Brain microvascular endothelial cell (primary cell): Measurements from ENCODE around the gene MYCBP2.
A peak's percentile ranks its signal among the peaks of the same experiment; 100 is the strongest.

Source experiments
- DNase-seq: peaks from one replicate; pipeline ENCODE4 v3.0.0-alpha.2; 2020
- H3K27ac ChIP-seq: fragments of 250-450 bp; sonication (Bioruptor Pico); 2 replicates; pipeline ENCODE4 v1.5.1; 2020; ENCODE audit warnings: mild to moderate bottlenecking, moderate library complexity
- H3K27me3 ChIP-seq: fragments of 250-450 bp; sonication (Bioruptor Pico); replicated peaks from 2 replicates; pipeline ENCODE4 v1.5.1; 2020; ENCODE audit warnings: mild to moderate bottlenecking
- H3K36me3 ChIP-seq: fragments of 250-450 bp; sonication (Bioruptor Pico); replicated peaks from 2 replicates; pipeline ENCODE4 v1.5.1; 2020; ENCODE audit warnings: mild to moderate bottlenecking
- H3K4me3 ChIP-seq: 2 replicates; pipeline ENCODE4 v1.5.1; 2011; ENCODE audit warnings: low read depth, mild to moderate bottlenecking, control low read depth, low read length, moderate library complexity
- in situ Hi-C: cut with HindIII; loops from 2 replicates; pipeline ENCODE4 v1.10.0; 2017; ENCODE audit warnings: low sequenced_read_pairs, low pct_ligation_motif_present
- TF ChIP-seq, protein P1 (sequence below): IDR thresholded peaks from 2 replicates; pipeline ENCODE4 v1.5.1; 2011; ENCODE audit warnings: low read depth, mild to moderate bottlenecking, moderate library complexity, low read length, control low read depth, inconsistent platforms; ENCODE audit errors: missing control alignments

The MYCBP2 gene

DNA sequence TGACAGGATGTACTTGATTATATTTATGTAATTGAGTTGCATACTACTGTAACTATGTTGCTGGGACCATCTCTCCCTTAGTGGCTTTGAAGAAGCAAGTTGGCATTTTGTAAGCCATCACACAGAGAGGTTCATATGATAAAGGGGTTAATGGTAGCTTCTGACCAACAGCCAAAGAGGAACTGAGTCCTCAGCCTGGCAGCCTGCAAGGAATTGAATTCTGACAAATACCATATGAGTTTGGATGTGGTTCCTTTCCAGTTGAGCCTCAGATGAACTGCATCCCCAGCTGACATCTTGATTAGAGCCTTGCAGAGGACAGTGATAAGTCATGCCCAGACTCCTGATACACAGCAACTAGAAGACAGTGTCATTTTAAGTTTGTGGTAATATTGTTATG lies 8.6 kb upstream of the MYCBP2 start:
- in situ Hi-C loops, result no loop called here
- TF ChIP-seq, protein P1, sequence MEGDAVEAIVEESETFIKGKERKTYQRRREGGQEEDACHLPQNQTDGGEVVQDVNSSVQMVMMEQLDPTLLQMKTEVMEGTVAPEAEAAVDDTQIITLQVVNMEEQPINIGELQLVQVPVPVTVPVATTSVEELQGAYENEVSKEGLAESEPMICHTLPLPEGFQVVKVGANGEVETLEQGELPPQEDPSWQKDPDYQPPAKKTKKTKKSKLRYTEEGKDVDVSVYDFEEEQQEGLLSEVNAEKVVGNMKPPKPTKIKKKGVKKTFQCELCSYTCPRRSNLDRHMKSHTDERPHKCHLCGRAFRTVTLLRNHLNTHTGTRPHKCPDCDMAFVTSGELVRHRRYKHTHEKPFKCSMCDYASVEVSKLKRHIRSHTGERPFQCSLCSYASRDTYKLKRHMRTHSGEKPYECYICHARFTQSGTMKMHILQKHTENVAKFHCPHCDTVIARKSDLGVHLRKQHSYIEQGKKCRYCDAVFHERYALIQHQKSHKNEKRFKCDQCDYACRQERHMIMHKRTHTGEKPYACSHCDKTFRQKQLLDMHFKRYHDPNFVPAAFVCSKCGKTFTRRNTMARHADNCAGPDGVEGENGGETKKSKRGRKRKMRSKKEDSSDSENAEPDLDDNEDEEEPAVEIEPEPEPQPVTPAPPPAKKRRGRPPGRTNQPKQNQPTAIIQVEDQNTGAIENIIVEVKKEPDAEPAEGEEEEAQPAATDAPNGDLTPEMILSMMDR, result no peak
- no peak overlapping the region for H3K27ac ChIP-seq
- no peak for DNase-seq
- no peak overlapping the region for H3K4me3 ChIP-seq
- H3K27me3 ChIP-seq, result no peaks in the 10 kb centered on the region
- no peaks in the 10 kb centered on the region for H3K36me3 ChIP-seq

- in situ Hi-C loops, result no loop called here
Measured at GRCh38 chr13:77333594-77333993, 6.7 kb upstream of the MYCBP2 start.

DNA sequence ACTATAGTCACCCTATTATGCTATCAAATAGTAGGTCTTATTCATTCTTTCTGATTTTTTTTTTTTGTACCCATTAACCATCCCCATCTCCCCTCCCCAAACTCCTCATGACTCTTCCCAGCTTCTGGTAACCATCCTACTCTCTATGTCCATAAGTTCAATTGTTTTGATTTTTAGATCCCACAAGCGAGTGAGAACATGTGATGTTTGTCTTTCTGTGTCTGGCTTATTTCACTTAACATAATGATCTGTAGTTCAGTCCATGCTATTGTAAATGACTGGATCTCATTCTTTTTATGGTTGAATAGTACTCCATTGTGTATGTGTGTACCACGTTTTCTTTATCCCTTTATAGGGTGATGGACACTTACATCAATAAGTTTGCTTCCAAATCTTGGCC lies 4.5 kb upstream of the MYCBP2 start:
- Histone ChIP-seq H3K27ac (no peak overlapping the region), H3K27me3 (no peaks in the 10 kb centered on the region), H3K4me3 (no peak overlapping the region), H3K36me3 (no peaks in the 10 kb centered on the region)
- DNase-seq, result no peak
- TF ChIP-seq, protein P1, result no peak
- in situ Hi-C loops, result no loop called here

More at GRCh38 chr13:77333594-77333993, 6.7 kb upstream of the MYCBP2 start:
- Histone ChIP-seq H3K4me3 (no peak overlapping the region), H3K27me3 (no peaks in the 10 kb centered on the region), H3K27ac (no peak overlapping the region), H3K36me3 (no peaks in the 10 kb centered on the region)
- TF ChIP-seq, protein P1, result no peak
- DNase-seq, result no peak

DNA sequence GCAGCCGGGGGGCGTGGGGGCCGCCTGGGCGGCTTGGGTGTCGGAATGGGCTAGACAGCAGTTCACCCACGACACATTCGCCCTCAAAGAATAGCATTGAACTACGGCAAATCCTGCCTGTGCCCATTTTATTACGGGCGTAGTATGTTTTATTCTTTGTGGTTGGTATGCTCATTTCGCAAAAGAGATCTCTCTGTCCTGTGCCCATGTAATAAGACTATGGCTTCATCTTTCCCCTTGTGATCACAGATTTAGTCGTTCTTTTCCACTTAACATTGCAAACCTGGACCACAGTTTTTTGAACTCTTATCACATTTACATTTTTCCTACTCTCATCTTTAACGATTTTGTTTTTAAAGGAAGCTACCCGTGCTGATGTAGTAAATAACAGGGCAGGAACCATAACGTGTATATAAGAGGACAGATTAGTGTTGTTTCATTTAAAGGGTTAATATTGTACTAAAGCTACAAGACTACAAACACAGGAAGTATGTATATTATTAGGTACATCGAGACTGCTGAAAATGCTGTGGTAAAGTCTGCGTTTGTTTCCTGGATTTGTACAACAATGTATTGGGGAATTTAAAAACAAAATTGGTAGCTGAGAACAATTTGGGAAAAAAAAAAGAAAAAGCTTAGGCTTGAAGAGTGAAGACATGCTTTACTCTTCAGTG lies 3.2 kb upstream of the MYCBP2 start:
- H3K4me3 ChIP-seq, result peak overlapping the region; percentile 79
- in situ Hi-C loops, result no loop called here
- DNase-seq, result no peak
- H3K27ac ChIP-seq, result peak overlapping the region; percentile 4
- TF ChIP-seq, protein P1, result no peak
- H3K27me3 ChIP-seq, result no peaks in the 10 kb centered on the region
- H3K36me3 ChIP-seq, result no peaks in the 10 kb centered on the region

- TF ChIP-seq, protein P1, result no peak
- peak overlapping the region; percentile 4 for H3K27ac ChIP-seq
- H3K36me3 ChIP-seq, result no peaks in the 10 kb centered on the region
- no peaks in the 10 kb centered on the region for H3K27me3 ChIP-seq
- peak overlapping the region; percentile 79 for H3K4me3 ChIP-seq
- in situ Hi-C loops, result no loop called here
- peak; percentile 92 for DNase-seq
Measured at GRCh38 chr13:77329133-77329910, 2.4 kb upstream of the MYCBP2 start.
